Glutamatergic neuron (in vitro differentiated cells): ENCODE results near the gene MDM1. TPM values are rescaled to one million over a fixed set of nuclear protein-coding genes. Genes with fewer than 3 reads are reported as not detected.

Experiments used
- DNase-seq: peaks from one replicate; pipeline ENCODE4 v3.0.0; 2022
- H3K27ac Mint-ChIP-seq: one replicate; pipeline ENCODE4 v1.8.0; 2020; ENCODE audit warnings: mild to moderate bottlenecking, mixed read lengths, inconsistent platforms; ENCODE audit not compliant: unreplicated experiment
- H3K27me3 Mint-ChIP-seq: one replicate; pipeline ENCODE4 v1.8.0; 2020; ENCODE audit warnings: mild to moderate bottlenecking, moderate library complexity, mixed read lengths, inconsistent platforms; ENCODE audit not compliant: unreplicated experiment
- H3K36me3 Mint-ChIP-seq: one replicate; pipeline ENCODE4 v1.8.0; 2020; ENCODE audit warnings: mild to moderate bottlenecking, mixed read lengths, inconsistent platforms; ENCODE audit not compliant: unreplicated experiment
- H3K4me1 Mint-ChIP-seq: one replicate; pipeline ENCODE4 v1.8.0; 2020; ENCODE audit warnings: mild to moderate bottlenecking, low read depth, mixed read lengths, inconsistent platforms; ENCODE audit not compliant: unreplicated experiment
- H3K4me3 Mint-ChIP-seq: one replicate; pipeline ENCODE4 v1.8.0; 2020; ENCODE audit warnings: mild to moderate bottlenecking, mixed read lengths, inconsistent platforms; ENCODE audit not compliant: unreplicated experiment
- H3K9me3 Mint-ChIP-seq: one replicate; pipeline ENCODE4 v1.8.0; 2020; ENCODE audit warnings: mild to moderate bottlenecking, moderate library complexity, mixed read lengths, inconsistent platforms; ENCODE audit not compliant: unreplicated experiment
- CTCF ChIP-seq: fragments of 200-600 bp; sonication (generic); IDR thresholded peaks from one replicate; pipeline ENCODE4 v1.5.0; 2021; ENCODE audit not compliant: partially characterized antibody, unreplicated experiment
- total RNA-seq: library from RNA; stranded (reverse); fragmentation: NEBNext Ultra II Directional; extraction: Animal tissue kit (Norgen Biotek cat#: 25700); gene quantifications from one replicate; pipeline ENCODE4 v1.2.1, GENCODE V29; 2021; ENCODE audit not compliant: unreplicated experiment

The MDM1 gene
- total RNA-seq, 1 donor from 2014 or later, result 7.9 TPM

GRCh38 chr12:68287106-68287505 is 45.1 kb downstream of the MDM1 start:
- TF ChIP-seq CTCF, result no peak
- H3K4me3 Mint-ChIP-seq, result no peak overlapping the region
- no peaks in the 10 kb centered on the region for H3K9me3 Mint-ChIP-seq
- H3K4me1 Mint-ChIP-seq, result no peaks in the 10 kb centered on the region
- DNase-seq, result no peak
- no peaks in the 10 kb centered on the region for H3K36me3 Mint-ChIP-seq
- H3K27me3 Mint-ChIP-seq, result no peaks in the 10 kb centered on the region
- no peak overlapping the region for H3K27ac Mint-ChIP-seq

- H3K4me1 Mint-ChIP-seq, result no peaks in the 10 kb centered on the region
- no peaks in the 10 kb centered on the region for H3K36me3 Mint-ChIP-seq
- no peaks in the 10 kb centered on the region for H3K9me3 Mint-ChIP-seq
- TF ChIP-seq CTCF, result no peak
- H3K27ac Mint-ChIP-seq, result no peak overlapping the region
- no peak for DNase-seq
- no peaks in the 10 kb centered on the region for H3K27me3 Mint-ChIP-seq
- no peak overlapping the region for H3K4me3 Mint-ChIP-seq
These were observed 45.8 kb downstream of the MDM1 start for GRCh38 chr12:68286396-68286795.

GRCh38 chr12:68285541-68285940 is 46.6 kb downstream of the MDM1 start:
- Mint-ChIP-seq H3K36me3 (no peaks in the 10 kb centered on the region), H3K9me3 (no peaks in the 10 kb centered on the region), H3K4me1 (no peaks in the 10 kb centered on the region), H3K4me3 (no peak overlapping the region), H3K27me3 (no peaks in the 10 kb centered on the region), H3K27ac (no peak overlapping the region)
- no peak for DNase-seq
- TF ChIP-seq CTCF, result no peak

GRCh38 chr12:68281322-68282077 is 50.7 kb downstream of the MDM1 start:
- H3K4me1 Mint-ChIP-seq, result no peaks in the 10 kb centered on the region
- DNase-seq, result no peak
- no peak overlapping the region for H3K27ac Mint-ChIP-seq
- no peak for TF ChIP-seq CTCF
- no peaks in the 10 kb centered on the region for H3K9me3 Mint-ChIP-seq
- H3K36me3 Mint-ChIP-seq, result no peaks in the 10 kb centered on the region
- no peaks in the 10 kb centered on the region for H3K27me3 Mint-ChIP-seq
- no peak overlapping the region for H3K4me3 Mint-ChIP-seq

DNA sequence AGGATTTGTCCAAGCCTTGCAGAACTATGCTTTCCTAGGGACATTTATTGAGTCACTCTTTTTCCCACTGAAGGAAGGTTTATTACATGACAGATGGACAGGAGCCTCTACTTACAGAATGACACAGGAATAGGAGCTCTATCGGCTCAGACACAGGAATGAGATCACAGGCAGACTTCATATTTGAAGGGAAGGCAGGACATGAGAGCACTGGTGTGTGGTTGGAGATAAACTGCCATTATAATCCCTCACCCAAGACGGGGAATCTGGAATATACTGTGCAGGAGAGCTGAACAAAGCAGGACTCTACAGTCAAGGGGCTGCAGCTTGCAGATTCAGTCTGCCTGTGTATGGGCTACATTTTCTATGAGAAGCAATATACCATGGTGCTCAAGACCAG is 51.9 kb downstream of the MDM1 start:
- no peak overlapping the region for H3K27ac Mint-ChIP-seq
- no peak for TF ChIP-seq CTCF
- no peak overlapping the region for H3K4me3 Mint-ChIP-seq
- no peaks in the 10 kb centered on the region for H3K4me1 Mint-ChIP-seq
- H3K9me3 Mint-ChIP-seq, result no peaks in the 10 kb centered on the region
- no peaks in the 10 kb centered on the region for H3K27me3 Mint-ChIP-seq
- no peak for DNase-seq
- H3K36me3 Mint-ChIP-seq, result no peaks in the 10 kb centered on the region
